HCT116 (cell line): Measurements from ENCODE around the gene KIRREL3.

Experiments
- EZH2 ChIP-seq: fragments of 200-600 bp; sonication (generic); IDR thresholded peaks from 2 replicates; pipeline ENCODE4 v1.6.1; 2017; ENCODE audit warnings: antibody characterized with exemption, mixed run types
- EZH2phosphoT487 ChIP-seq: fragments of 200-600 bp; IDR thresholded peaks from 2 replicates; pipeline ENCODE4 v1.6.1; 2018; ENCODE audit warnings: antibody characterized with exemption, borderline replicate concordance
- JUND ChIP-seq: IDR thresholded peaks from 2 replicates; pipeline ENCODE4 v1.6.1; 2012
- POLR2A ChIP-seq: IDR thresholded peaks from 2 replicates; pipeline ENCODE4 v1.7.0; 2011; ENCODE audit warnings: borderline replicate concordance; ENCODE audit not compliant: insufficient read depth, insufficient read length; ENCODE audit errors: extremely low read depth
- SIN3A ChIP-seq: IDR thresholded peaks from 2 replicates; pipeline ENCODE4 v1.6.1; 2012; ENCODE audit warnings: low read depth
- ZFX ChIP-seq: fragments of 450-650 bp; IDR thresholded peaks from 2 replicates; pipeline ENCODE4 v1.6.1; 2017
- ZNF274 ChIP-seq: fragments of 200-500 bp; sonication (Bioruptor generic); IDR thresholded peaks from 2 replicates; pipeline ENCODE4 v1.6.1; 2014; ENCODE audit warnings: mild to moderate bottlenecking, low read depth, low read length, inconsistent platforms
- TF ChIP-seq, protein P1 (sequence below), 3 experiments: fragments of 200-600 bp in 1 of 3; sonication (generic) in 1 of 3; IDR thresholded peaks in 2 of 3; conservative IDR thresholded peaks in 1 of 3; 2 replicates each; pipeline ENCODE4 v1.5.1; 2012 to 2017; ENCODE audit warnings: low read depth in 2 of 3, low read length in 2 of 3, antibody characterized with exemption in 1 of 3, borderline replicate concordance in 1 of 3, control low read depth in 1 of 3, mild to moderate bottlenecking in 1 of 3, mixed read lengths in 1 of 3, mixed run types in 1 of 3, moderate library complexity in 1 of 3; ENCODE audit not compliant: insufficient read depth in 1 of 3

DNA sequence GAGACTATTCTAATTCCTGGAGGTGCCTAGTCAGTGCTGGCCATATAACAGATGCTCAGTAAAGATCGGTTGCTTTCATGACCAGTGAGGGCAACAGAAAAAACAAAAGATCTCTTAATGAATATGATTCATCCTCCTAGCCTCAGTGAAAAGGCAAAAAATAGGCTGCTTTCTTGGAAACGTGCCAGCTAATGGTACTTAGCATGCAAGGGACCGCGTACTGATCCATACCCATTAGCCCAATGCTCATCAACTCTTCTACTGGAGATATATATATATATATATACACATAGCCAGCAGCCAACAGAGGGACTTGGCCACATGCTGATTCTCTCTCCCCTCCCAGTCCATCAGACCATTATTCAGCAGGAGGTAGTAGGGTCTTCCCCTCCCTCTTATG, 320.4 kb downstream of the KIRREL3 start:
- TF ChIP-seq, protein P1, sequence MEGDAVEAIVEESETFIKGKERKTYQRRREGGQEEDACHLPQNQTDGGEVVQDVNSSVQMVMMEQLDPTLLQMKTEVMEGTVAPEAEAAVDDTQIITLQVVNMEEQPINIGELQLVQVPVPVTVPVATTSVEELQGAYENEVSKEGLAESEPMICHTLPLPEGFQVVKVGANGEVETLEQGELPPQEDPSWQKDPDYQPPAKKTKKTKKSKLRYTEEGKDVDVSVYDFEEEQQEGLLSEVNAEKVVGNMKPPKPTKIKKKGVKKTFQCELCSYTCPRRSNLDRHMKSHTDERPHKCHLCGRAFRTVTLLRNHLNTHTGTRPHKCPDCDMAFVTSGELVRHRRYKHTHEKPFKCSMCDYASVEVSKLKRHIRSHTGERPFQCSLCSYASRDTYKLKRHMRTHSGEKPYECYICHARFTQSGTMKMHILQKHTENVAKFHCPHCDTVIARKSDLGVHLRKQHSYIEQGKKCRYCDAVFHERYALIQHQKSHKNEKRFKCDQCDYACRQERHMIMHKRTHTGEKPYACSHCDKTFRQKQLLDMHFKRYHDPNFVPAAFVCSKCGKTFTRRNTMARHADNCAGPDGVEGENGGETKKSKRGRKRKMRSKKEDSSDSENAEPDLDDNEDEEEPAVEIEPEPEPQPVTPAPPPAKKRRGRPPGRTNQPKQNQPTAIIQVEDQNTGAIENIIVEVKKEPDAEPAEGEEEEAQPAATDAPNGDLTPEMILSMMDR (IDR thresholded peaks at IDR 0.05 in 2 of 3, conservative IDR thresholded peaks at IDR 0.05 in 1 of 3; ENCODE audit: borderline replicate concordance in 1 of 3, insufficient read depth in 1 of 3, low read depth in 2 of 3, low read length in 2 of 3): no peak
- TF ChIP-seq ZNF274: no peak
- no peak for TF ChIP-seq EZH2phosphoT487
- TF ChIP-seq SIN3A: no peak
- TF ChIP-seq ZFX: no peak
- TF ChIP-seq JUND: no peak
- TF ChIP-seq POLR2A: no peak
- no peak for TF ChIP-seq EZH2
